Large intestine (tissue), 3 donors: ENCODE measurements around the gene FAM193A. TPM values are rescaled to one million over a fixed set of nuclear protein-coding genes. Genes with fewer than 3 reads are reported as not detected.
"Not testable (repeated sequence)": the region's sequence is repeated elsewhere in the genome, so short reads cannot be mapped to it uniquely, and the experiment has no call there.

Source experiments
- DNase-seq, 2 donors: peaks; one replicate each; pipeline versions ENCODE4 v3.0.0 to v3.0.0-alpha.2; 2013
- H3K27ac ChIP-seq: one replicate; pipeline ENCODE4 v1.5.1; 2013; ENCODE audit warnings: low read length
- H3K27me3 ChIP-seq: 2 replicates; pipeline ENCODE4 v1.6.1; 2013; ENCODE audit warnings: low read length; ENCODE audit not compliant: control insufficient read depth, insufficient read depth
- H3K36me3 ChIP-seq: 2 replicates; pipeline ENCODE4 v1.6.1; 2013; ENCODE audit warnings: low read length; ENCODE audit not compliant: control insufficient read depth, insufficient read depth
- H3K4me1 ChIP-seq: one replicate; pipeline ENCODE4 v1.6.1; 2013; ENCODE audit warnings: low read length; ENCODE audit not compliant: control insufficient read depth, insufficient read depth
- H3K4me3 ChIP-seq: one replicate; pipeline ENCODE4 v1.5.1; 2013; ENCODE audit warnings: low read length
- H3K9me3 ChIP-seq: one replicate; pipeline ENCODE4 v1.6.1; 2013; ENCODE audit warnings: mild to moderate bottlenecking, low read depth, low read length, moderate library complexity; ENCODE audit not compliant: control insufficient read depth
- WGBS: methylation state at CpG from one replicate; pipeline ENCODE4 v1.1.5; 2013; ENCODE audit warnings: low lambda C conversion rate; ENCODE audit not compliant: insufficient coverage; 5-methylcytosine and 5-hydroxymethylcytosine counted together
- polyA plus RNA-seq: library from polyadenylated mRNA; unstranded; fragments of 120-200 nt; gene quantifications from one replicate; pipeline ENCODE4 v1.2.1, GENCODE V29; 2013

Gene FAM193A
- polyA plus RNA-seq, 1 donor: 20.4 TPM

DNA sequence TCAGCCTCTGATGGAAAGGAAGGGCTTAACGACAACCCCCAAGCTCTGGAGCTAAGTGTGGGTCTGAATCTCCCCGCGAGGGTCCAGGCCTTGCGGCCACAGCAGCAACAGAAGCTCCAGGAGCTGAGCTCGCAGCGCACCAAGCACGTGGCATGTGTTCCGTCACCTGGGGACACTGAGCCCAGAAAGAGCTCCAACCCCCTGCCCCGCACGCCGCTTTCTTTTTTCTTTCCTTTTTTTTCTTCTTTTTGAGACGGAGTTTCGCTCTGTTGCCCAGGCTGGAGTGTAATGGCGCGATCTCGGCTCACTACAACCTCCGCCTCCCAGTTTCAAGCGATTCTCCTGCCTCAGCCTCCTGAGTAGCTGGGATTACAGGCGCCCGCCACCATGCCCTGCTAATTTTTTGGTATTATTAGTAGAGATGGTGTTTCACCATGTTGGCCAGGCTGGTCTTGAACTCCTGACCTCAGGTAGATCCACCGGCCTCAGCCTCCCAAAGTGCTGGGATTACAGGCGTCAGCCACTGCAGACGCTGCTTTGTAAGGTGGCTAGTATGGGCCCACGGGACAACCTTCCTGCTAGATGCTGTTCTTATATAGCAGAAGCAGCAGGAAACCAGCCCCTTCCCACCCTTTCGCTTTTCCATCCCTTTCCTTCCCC, 220.4 kb downstream of the FAM193A start:
- Histone ChIP-seq H3K4me3 (peak overlapping the region; percentile 38), H3K36me3 (peaks cover 4% of the 10 kb centered on the region), H3K27me3 (no peaks in the 10 kb centered on the region), H3K27ac (peak overlapping the region; percentile 77), H3K9me3 (no peaks in the 10 kb centered on the region), H3K4me1 (peaks cover 30% of the 10 kb centered on the region)
- WGBS: 85% methylated on average over 10 of the region's 25 CpGs
- DNase-seq: no peak

GRCh38 chr4:2757426-2757825, 221.0 kb downstream of the FAM193A start:
- H3K36me3 ChIP-seq: peaks cover 2% of the 10 kb centered on the region
- no peak overlapping the region for H3K27ac ChIP-seq
- H3K4me3 ChIP-seq: no peak overlapping the region
- H3K9me3 ChIP-seq: no peaks in the 10 kb centered on the region
- DNase-seq: no peak
- no CpG with 5 or more reads among the region's 3 CpGs for WGBS
- H3K4me1 ChIP-seq: peaks cover 36% of the 10 kb centered on the region
- H3K27me3 ChIP-seq: no peaks in the 10 kb centered on the region

DNA sequence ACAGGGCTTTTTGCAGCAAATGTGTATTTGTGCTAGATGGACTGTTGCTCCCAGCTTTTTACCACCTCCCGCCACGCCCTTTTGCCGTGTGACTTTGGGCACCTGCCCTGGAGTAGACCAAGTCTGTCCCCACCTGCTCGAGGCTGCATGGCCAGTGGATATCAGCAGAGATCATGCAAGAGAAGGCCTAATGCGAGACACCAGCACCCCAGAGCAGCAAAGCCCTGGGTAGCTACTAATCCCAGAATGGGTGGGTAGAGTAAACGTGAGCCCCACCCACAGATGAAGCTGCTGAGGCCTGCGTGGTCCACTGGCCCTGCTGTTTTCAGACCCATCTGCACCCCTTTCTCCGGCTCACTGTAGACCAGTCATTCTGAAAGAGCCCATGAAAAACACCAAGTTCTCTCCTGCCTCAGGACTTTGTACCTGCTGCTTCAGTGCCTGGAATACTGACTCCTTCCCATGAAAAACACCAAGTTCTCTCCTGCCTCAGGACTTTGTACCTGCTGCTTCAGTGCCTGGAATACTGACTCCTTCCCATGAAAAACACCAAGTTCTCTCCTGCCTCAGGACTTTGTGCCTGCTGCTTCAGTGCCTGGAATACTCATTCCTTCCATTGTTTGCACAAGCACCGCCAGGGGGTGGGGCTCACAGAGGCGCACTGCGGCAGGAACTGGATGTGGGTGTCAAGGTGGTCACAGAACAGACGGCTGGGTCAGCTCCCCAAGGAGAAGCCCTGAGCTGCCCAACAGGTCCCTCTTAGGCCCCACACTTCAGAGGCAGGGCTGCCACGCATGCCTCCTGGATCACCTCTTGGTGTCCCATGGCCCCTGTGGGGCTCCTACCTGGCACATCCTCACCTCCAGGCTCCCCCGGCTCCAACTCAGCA, 224.8 kb downstream of the FAM193A start:
- Histone ChIP-seq H3K36me3 (no peaks in the 10 kb centered on the region), H3K4me1 (peaks cover 35% of the 10 kb centered on the region), H3K9me3 (peaks cover 6% of the 10 kb centered on the region), H3K4me3 (peak overlapping the region; percentile 5), H3K27me3 (no peaks in the 10 kb centered on the region), H3K27ac (peak overlapping the region; percentile 99)
- DNase-seq: peak; percentile 89 to 94
- WGBS: 20% methylated on average over 1 of the region's 14 CpGs

- H3K36me3 ChIP-seq: no peaks in the 10 kb centered on the region
- H3K4me3 ChIP-seq: peak overlapping the region; percentile 5
- peaks cover 6% of the 10 kb centered on the region for H3K9me3 ChIP-seq
- DNase-seq: no peak
- H3K27me3 ChIP-seq: no peaks in the 10 kb centered on the region
- H3K27ac ChIP-seq: peak overlapping the region; percentile 99
- peaks cover 31% of the 10 kb centered on the region for H3K4me1 ChIP-seq
- WGBS: no CpG with 5 or more reads among the region's 5 CpGs
Measured at GRCh38 chr4:2762048-2762447, 225.6 kb downstream of the FAM193A start.

- H3K4me3 ChIP-seq, DNase-seq, H3K9me3 ChIP-seq, H3K36me3 ChIP-seq, H3K27me3 ChIP-seq: not testable (repeated sequence)
- Histone ChIP-seq H3K27ac (peak overlapping the region; percentile 99), H3K4me1 (peaks cover 31% of the 10 kb centered on the region)
- WGBS: no CpG with 5 or more reads among the region's 42 CpGs
Measured at GRCh38 chr4:2762486-2763370, 226.3 kb downstream of the FAM193A start.

- peaks cover 6% of the 10 kb centered on the region for H3K9me3 ChIP-seq
- no peaks in the 10 kb centered on the region for H3K36me3 ChIP-seq
- no peak overlapping the region for H3K27ac ChIP-seq
- WGBS: 86% methylated on average over 4 of the region's 23 CpGs
- H3K4me1 ChIP-seq: peaks cover 31% of the 10 kb centered on the region
- peak overlapping the region; percentile 59 for H3K4me3 ChIP-seq
- no peak for DNase-seq
- no peaks in the 10 kb centered on the region for H3K27me3 ChIP-seq
Measured at GRCh38 chr4:2763511-2763967, 227.1 kb downstream of the FAM193A start.

DNA sequence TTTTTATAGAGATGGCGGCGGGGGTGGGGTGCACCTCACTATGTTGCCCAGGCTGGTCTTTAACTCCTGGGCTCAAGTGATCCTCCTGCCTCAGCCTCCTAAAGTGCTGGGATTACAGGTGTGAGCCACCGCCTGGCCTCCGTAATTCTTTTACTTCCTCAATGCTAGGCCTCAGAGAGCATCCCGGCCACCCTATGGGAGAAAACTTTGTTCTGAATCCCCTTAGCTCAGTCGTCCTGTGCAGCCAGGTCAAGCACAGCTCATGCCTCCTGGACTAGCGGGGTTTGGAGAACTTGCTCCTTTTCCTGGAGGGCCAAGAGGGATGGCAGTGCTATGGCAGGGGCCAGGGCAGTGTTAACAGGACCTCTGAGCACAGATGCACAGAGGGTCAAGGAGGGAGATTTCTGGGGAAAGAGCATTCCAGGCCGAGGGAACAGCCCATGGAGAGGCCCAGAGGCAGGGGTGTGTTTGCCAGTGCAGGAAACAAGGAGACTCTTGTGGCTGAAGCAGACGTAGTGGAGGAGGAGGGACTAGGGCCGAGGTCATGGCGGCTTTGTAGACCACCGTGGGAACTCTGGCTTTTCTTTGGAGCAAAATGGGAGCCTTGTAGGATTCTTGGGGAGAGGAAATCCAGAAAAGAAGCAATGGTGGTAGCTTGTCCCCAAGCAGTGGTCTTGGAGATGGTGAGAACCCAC, 229.5 kb downstream of the FAM193A start:
- Histone ChIP-seq H3K27me3 (no peaks in the 10 kb centered on the region), H3K36me3 (no peaks in the 10 kb centered on the region), H3K4me1 (peaks cover 19% of the 10 kb centered on the region), H3K9me3 (peaks cover 6% of the 10 kb centered on the region), H3K27ac (no peak overlapping the region), H3K4me3 (no peak overlapping the region)
- no CpG with 5 or more reads among the region's 12 CpGs for WGBS
- DNase-seq: no peak

DNA sequence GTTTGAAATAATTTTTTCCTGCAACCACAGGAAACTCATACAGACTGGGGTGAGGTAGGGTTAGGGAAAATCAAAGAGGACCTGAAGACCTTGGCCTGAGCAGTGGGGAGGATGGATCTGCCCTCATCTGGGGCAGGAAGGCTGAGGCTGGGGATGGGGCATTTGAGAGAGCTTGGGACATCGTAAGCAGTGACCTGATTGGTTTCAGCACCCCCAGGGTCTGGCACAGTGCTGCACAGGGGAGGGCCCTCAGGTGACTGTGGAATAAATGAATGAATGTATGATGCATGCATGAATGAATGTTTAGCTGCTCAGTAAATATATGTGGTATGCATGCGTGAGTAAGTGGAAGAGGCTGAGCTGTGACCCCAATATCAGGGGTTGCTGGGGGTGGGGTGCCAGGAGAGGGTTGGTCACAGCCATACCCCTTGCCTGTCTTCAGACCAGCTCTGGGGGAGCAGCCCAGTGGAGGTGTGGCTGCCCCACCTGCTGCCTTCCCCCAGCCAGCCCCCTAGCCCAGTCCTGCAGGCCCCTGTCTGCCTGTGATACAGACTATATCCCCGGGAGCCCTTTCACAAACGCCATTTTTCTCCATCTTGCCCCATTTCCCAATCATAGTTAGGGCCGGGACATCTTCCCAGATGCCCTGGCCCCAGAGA, 230.7 kb downstream of the FAM193A start:
- Histone ChIP-seq H3K4me3 (no peak overlapping the region), H3K36me3 (no peaks in the 10 kb centered on the region), H3K4me1 (peaks cover 7% of the 10 kb centered on the region), H3K27me3 (no peaks in the 10 kb centered on the region), H3K27ac (no peak overlapping the region), H3K9me3 (peaks cover 6% of the 10 kb centered on the region)
- WGBS: no CpG with 5 or more reads among the region's 5 CpGs
- DNase-seq: no peak

- no CpG with 5 or more reads among the region's 11 CpGs for WGBS
- DNase-seq: no peak
Measured at GRCh38 chr4:2767705-2768074, 231.2 kb downstream of the FAM193A start.

More at GRCh38 chr4:2767705-2768074, 231.2 kb downstream of the FAM193A start:
- Histone ChIP-seq H3K27ac (no peak overlapping the region), H3K4me1 (peaks cover 4% of the 10 kb centered on the region), H3K36me3 (no peaks in the 10 kb centered on the region), H3K9me3 (peaks cover 6% of the 10 kb centered on the region), H3K27me3 (no peaks in the 10 kb centered on the region), H3K4me3 (no peak overlapping the region)
